Memory B cell (primary cell): ENCODE results near the gene WDR45.

Experiments
- ATAC-seq: fragments of 150-1000 bp; cut with Tn5 transposase; 2 replicates; pipeline ENCODE4 v1.10.0; 2021; ENCODE audit warnings: low read depth, mild to moderate bottlenecking, moderate library complexity
- DNase-seq, 2 donors: peaks; one replicate each; pipeline ENCODE4 v3.0.0; 2022; ENCODE audit warnings: low spot score in 2 of 2
- H3K27ac Mint-ChIP-seq: one replicate; pipeline ENCODE4 v1.8.0; 2022; ENCODE audit warnings: mild to moderate bottlenecking, moderate library complexity, mixed read lengths
- H3K27me3 Mint-ChIP-seq: one replicate; pipeline ENCODE4 v1.8.0; 2022; ENCODE audit warnings: mixed read lengths
- H3K36me3 Mint-ChIP-seq: one replicate; pipeline ENCODE4 v1.8.0; 2022; ENCODE audit warnings: mild to moderate bottlenecking, mixed read lengths
- H3K4me1 Mint-ChIP-seq: one replicate; pipeline ENCODE4 v1.8.0; 2022; ENCODE audit warnings: mixed read lengths
- H3K4me3 Mint-ChIP-seq: one replicate; pipeline ENCODE4 v1.8.0; 2022; ENCODE audit warnings: mild to moderate bottlenecking, moderate library complexity, mixed read lengths
- H3K9me3 Mint-ChIP-seq: one replicate; pipeline ENCODE4 v1.8.0; 2022; ENCODE audit warnings: mixed read lengths

WDR45 gene

DNA sequence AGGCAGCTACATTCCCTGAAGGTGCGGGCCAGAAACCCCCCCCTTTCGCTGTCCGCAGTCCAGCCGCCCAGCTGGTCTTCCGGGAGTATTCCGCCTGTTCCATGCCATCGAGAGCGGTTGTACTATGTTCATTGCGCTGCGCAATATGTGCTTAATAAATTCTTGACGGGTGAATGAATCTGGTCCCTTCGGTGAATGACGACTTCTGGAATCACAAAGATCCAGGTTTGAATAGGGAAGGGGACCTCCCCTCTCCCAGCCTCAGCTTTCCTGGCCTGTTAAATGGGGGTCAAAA is 35.8 kb downstream of the WDR45 start:
- no peaks in the 10 kb centered on the region for H3K27me3 Mint-ChIP-seq
- H3K4me1 Mint-ChIP-seq = peaks cover 20% of the 10 kb centered on the region
- no peaks in the 10 kb centered on the region for H3K9me3 Mint-ChIP-seq
- no peak for DNase-seq
- peak overlapping the region; percentile 86 for H3K4me3 Mint-ChIP-seq
- ATAC-seq = no peak
- H3K27ac Mint-ChIP-seq = peak overlapping the region; percentile 96
- no peaks in the 10 kb centered on the region for H3K36me3 Mint-ChIP-seq

- H3K4me3 Mint-ChIP-seq = peak within 1 kb of the TSS; percentile 86
- no peaks in the 10 kb centered on the region for H3K27me3 Mint-ChIP-seq
- H3K4me1 Mint-ChIP-seq = peaks cover 20% of the 10 kb centered on the region
- DNase-seq = peak; percentile 77 to 89
- H3K27ac Mint-ChIP-seq = peak within 1 kb of the TSS; percentile 96
- no peaks in the 10 kb centered on the region for H3K9me3 Mint-ChIP-seq
- no peaks in the 10 kb centered on the region for H3K36me3 Mint-ChIP-seq
- peak; percentile 82 for ATAC-seq
Observed at GRCh38 chrX:49043220-49043986, 36.3 kb downstream of the WDR45 start, which contains the start of gene TFE3. Gene TFE3, minus strand, starts transcription at chrX:49043357. Its CDS starts 131 bp downstream, at chrX:49043226.

DNA sequence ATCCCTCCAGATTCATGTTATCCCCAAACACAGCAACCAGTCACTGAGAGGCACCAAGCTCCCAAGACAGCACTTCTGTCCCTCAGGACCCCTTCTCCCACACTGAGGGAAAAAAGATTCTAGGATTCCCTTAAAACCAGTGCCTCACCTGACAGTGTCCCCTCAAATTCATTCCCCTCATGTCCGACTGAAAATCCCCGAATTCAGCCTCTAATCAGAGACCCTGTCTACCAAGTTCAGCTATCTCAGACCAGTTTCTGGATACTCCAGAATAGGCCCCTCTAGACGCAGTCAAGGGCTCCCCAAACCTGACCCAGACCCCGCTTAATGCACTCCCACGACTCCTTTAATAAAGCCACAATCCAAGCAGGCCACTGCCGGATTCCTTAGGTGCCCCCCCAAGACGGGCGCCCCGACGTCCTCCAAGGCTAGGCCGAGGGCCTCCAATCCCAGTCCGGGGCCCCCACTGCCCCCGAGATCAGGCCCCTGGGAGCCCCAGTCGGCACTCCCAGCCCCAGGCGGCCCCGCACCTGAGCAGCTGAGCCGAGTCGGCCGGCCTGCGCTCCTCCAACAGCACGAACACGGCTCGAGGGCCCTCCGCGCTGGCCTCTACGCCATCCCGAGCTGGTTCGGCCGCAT is 37.0 kb downstream of the WDR45 start:
- H3K36me3 Mint-ChIP-seq = peaks cover 2% of the 10 kb centered on the region
- peak overlapping the region; percentile 96 for H3K27ac Mint-ChIP-seq
- H3K4me3 Mint-ChIP-seq = peak overlapping the region; percentile 86
- peaks cover 20% of the 10 kb centered on the region for H3K4me1 Mint-ChIP-seq
- no peaks in the 10 kb centered on the region for H3K9me3 Mint-ChIP-seq
- no peak for DNase-seq
- no peak for ATAC-seq
- no peaks in the 10 kb centered on the region for H3K27me3 Mint-ChIP-seq

GRCh38 chrX:49041744-49042580 is 37.7 kb downstream of the WDR45 start:
- DNase-seq = no peak

GRCh38 chrX:49040376-49040955 is 39.2 kb downstream of the WDR45 start:
- H3K36me3 Mint-ChIP-seq = peaks cover 4% of the 10 kb centered on the region
- no peak overlapping the region for H3K27ac Mint-ChIP-seq
- ATAC-seq (no peak), DNase-seq (no peak)
- no peaks in the 10 kb centered on the region for H3K27me3 Mint-ChIP-seq
- peak overlapping the region; percentile 8 for H3K4me3 Mint-ChIP-seq
- H3K4me1 Mint-ChIP-seq = peaks cover 20% of the 10 kb centered on the region
- H3K9me3 Mint-ChIP-seq = no peaks in the 10 kb centered on the region

More at GRCh38 chrX:49041744-49042580, 37.7 kb downstream of the WDR45 start:
- peaks cover 20% of the 10 kb centered on the region for H3K4me1 Mint-ChIP-seq
- H3K9me3 Mint-ChIP-seq = no peaks in the 10 kb centered on the region
- ATAC-seq = no peak
- peaks cover 4% of the 10 kb centered on the region for H3K36me3 Mint-ChIP-seq
- H3K27me3 Mint-ChIP-seq = no peaks in the 10 kb centered on the region
- peak overlapping the region; percentile 86 for H3K4me3 Mint-ChIP-seq
- H3K27ac Mint-ChIP-seq = peak overlapping the region; percentile 96

- no peak for ATAC-seq
- Mint-ChIP-seq H3K4me1 (peaks cover 20% of the 10 kb centered on the region), H3K36me3 (peaks cover 4% of the 10 kb centered on the region), H3K9me3 (no peaks in the 10 kb centered on the region), H3K4me3 (peak overlapping the region; percentile 8), H3K27ac (peak overlapping the region; percentile 60), H3K27me3 (no peaks in the 10 kb centered on the region)
- no peak for DNase-seq
Observed at GRCh38 chrX:49039598-49040375, 39.9 kb downstream of the WDR45 start.

DNA sequence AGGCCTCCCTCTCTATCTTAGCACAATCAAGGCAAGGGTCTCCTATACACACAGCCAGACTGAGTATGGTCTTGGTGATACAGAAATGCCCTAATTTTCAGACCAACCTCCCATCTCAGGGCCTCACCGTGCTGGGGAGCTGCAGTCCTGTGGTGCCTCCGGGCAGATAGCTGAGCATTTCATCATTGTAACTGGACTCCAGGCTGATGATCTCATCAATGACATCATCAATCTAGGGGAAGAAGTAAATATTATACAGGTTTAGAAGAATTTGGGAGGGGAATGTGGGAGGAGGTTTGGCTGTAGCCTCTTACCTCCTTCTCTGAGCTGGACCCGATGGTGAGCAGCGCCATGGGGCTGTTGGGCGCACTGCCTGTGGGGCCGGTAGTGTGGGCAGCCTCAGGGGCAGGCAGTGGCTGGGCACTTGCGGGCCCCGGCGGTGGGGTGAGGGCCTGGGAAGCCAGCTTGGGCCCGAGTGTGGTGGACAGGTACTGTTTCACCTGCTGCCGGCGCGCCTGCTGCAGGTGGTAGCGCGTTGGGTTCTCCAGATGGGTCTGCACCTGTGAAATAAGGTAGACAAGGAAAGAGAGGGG is 41.7 kb downstream of the WDR45 start:
- H3K36me3 Mint-ChIP-seq = peaks cover 7% of the 10 kb centered on the region

GRCh38 chrX:49030283-49030682 is 49.4 kb downstream of the WDR45 start:
- no peaks in the 10 kb centered on the region for H3K4me1 Mint-ChIP-seq
- DNase-seq (no peak), ATAC-seq (no peak)
- H3K4me3 Mint-ChIP-seq = no peak overlapping the region
- no peaks in the 10 kb centered on the region for H3K9me3 Mint-ChIP-seq
- H3K36me3 Mint-ChIP-seq = peaks cover 8% of the 10 kb centered on the region
- no peak overlapping the region for H3K27ac Mint-ChIP-seq
- no peaks in the 10 kb centered on the region for H3K27me3 Mint-ChIP-seq

More for the DNA sequence above, 41.7 kb downstream of the WDR45 start:
- Mint-ChIP-seq H3K4me1 (peaks cover 17% of the 10 kb centered on the region), H3K4me3 (no peak overlapping the region), H3K27me3 (no peaks in the 10 kb centered on the region), H3K9me3 (no peaks in the 10 kb centered on the region), H3K27ac (no peak overlapping the region)
- ATAC-seq (no peak), DNase-seq (no peak)

- no peak for ATAC-seq
Observed at GRCh38 chrX:49029876-49030275, 49.8 kb downstream of the WDR45 start.

More at GRCh38 chrX:49029876-49030275, 49.8 kb downstream of the WDR45 start:
- H3K36me3 Mint-ChIP-seq = peaks cover 8% of the 10 kb centered on the region
- no peak overlapping the region for H3K27ac Mint-ChIP-seq
- no peak overlapping the region for H3K4me3 Mint-ChIP-seq
- no peak for DNase-seq
- H3K9me3 Mint-ChIP-seq = no peaks in the 10 kb centered on the region
- no peaks in the 10 kb centered on the region for H3K4me1 Mint-ChIP-seq
- no peaks in the 10 kb centered on the region for H3K27me3 Mint-ChIP-seq
